SKM-1 treated with dmso at 0.1 percent for 144 hours (cell line): Measurements from ENCODE around the gene DAPK2.
A peak's percentile ranks its signal among the peaks of the same experiment; 100 is the strongest.

ENCODE experiments used
- DNase-seq: peaks from one replicate; lab custom pipeline; 2025; ENCODE audit not compliant: unreplicated experiment; lab: John Stamatoyannopoulos, UW

DAPK2 gene

GRCh38 chr15:63899193-63899592 is 147.1 kb downstream of the DAPK2 start:
- no peak for DNase-seq

DNA sequence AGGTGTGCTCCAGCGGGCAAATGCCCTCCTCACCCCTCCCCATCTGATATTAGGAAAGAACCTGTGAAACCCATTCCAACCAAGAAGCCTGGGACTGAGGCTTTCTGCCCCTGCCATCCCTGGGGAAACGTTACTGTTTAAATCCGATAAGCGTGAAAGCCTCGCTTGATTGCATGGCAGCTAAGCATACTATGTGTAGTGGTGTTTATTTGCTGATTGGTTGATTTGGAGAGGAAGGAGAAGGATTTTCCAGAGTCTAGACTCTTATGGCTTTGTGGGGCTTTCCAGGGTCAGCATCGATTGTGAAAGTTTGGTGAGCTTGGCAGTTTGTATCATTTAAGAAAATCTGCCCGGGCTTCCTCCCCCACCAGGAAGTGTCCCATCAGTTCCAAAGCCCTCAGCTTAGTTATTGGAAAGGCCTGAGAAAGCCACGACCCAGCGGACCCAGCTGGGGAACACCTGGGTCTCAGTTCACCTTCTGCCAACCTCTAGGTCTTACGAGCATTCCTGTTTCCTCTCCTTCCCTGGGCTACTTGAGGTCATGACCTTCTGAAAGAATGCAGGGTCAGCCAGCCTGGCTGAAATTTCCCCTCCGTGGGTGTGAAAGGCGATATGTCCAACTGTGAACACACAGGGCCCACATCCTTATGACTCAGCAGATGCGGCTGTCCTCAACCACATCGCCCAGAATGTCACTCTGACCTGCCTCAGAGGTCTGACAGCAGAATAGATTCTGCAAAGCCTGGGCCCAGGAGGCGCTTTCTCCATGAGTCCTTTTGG is 149.8 kb downstream of the DAPK2 start:
- peak; percentile 57 for DNase-seq

- DNase-seq, result no peak
These were observed 150.5 kb downstream of the DAPK2 start for GRCh38 chr15:63895787-63896218.

DNA sequence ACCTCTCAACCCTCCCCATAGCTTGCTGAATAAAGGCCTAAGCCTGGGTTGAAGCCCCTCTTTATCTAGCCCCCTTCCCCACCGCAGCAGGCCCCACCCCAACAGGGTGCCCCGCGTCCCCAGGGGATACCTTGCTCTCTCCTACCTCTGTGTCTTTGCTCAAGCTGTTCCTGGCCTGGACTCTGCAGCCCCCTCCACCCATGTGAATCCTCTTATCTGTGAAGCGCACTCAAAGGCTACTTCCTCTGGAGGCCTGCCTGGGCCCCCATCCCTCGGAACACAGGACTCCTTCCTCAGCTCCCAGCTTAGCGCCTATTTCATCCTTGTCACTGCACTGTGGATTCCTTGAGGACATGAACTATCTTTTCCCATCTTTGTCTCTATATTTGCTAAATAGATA is 151.1 kb downstream of the DAPK2 start:
- no peak for DNase-seq

DNA sequence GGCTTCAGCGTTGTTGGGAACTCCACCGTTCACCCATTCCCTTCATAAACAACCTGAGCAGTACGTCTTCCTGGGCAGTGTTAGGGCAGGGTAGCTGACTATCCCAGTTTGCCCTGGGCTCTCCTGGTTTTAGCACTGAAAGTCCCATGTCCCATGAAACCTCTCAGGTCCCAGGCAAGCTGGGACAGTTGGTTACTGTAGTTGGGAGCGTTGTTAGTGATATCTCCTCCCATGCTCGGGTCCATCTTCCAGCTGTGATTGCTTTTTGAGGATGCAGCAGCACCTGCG is 151.7 kb downstream of the DAPK2 start:
- no peak for DNase-seq

- DNase-seq, result no peak
These were observed 152.2 kb downstream of the DAPK2 start for GRCh38 chr15:63893866-63894661.

DNA sequence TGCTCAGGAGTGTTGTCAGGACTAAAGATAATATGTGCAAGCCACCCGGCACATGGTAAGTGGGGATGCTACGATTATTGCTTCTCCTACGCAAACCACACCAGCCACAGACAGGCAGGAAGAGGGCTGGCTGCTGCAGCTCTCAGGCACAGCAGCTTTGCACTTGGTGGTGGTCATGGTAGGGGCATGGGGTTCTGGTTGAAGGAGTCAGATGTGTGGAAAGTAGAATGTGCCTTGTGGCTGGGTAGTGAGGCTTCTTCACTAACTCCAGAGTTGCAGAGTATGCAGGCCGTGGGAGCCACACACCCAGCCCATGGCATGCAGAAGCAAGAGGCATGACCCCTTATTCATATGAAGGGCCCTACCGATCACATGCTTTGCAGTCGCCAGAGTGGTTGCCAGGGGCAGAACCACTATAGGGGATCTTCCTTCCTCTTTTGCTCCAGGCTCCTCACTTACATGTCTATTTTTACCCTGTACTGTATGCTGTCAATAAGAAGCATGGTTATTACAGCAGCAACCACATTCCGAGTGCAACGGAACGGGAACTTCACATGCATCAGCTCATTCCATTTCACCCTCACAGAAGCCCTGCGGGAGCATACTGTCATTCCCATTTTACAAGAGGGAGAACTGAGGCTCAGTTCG is 153.4 kb downstream of the DAPK2 start:
- peak; percentile 95 for DNase-seq

DNA sequence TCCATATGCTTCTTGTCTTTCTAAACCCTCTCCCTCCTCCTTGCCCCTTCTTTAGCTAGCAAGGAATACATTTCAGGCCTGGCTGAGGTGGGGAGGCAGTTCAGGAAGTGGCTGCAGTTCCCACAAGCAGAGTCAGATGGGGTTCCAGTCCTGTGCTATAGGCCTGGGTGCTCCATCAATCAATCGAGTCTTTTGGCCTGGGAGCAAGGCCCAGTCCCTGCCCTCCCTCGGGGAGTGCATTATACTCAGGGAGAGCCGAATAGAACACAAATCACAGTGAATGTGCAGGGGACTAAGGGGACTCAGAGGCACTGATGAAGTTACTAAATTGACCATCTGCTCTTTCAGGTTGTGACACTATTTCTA is 154.5 kb downstream of the DAPK2 start:
- no peak for DNase-seq

DNA sequence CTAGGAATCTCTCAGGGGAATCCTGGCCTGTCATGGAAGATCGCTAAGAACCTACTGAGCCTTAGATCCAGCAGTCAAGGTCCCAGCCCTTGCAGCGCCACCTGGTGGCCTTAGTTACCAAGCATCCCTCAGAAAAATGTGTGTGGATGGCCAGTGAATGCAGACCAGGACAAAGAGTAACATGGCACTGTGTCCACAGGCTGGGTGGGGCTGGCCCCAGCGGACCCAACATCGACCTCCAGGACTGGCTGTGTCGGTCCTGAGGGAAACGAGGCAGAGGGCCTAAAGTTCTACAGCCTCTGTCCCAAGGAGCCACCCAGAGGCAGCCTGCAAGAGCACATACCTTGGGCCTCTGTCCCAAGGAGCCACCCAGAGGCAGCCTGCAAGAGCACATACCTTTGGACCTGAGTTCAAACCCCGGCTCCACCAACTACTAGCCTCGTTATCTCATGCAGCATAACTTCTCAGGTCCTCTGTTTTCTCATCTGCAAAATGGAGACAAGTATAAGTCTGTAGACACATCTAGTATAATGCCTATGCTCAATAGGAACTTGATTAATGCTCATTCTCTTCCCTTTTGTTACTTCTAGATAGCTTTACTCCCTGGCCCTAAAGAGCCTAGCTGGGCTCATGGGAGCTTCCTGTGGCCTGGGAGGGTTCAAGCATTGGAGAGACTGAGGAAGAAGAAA is 155.1 kb downstream of the DAPK2 start:
- peak; percentile 72 for DNase-seq

GRCh38 chr15:63890617-63891016 is 155.7 kb downstream of the DAPK2 start:
- DNase-seq, result no peak

DNA sequence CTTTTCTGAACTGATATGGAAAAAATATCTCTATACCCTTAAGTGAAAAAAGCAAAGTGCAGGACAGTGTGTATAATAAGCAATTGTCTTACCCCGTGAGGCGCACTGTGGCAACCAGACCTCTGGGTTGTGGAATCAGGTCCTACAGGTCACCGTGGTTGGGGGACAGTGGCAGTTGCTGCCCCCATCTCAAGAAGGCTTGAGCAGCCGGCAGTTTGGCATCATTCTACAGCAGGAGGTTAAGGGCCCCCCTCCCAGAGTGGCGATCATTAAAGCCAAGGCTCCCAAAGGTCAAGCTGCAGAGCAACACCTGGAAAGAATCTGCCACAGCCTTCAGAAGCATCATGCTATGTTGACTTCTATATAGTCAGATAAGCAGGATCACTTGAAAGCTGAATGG is 156.5 kb downstream of the DAPK2 start:
- no peak for DNase-seq

GRCh38 chr15:63888823-63889222 is 157.5 kb downstream of the DAPK2 start:
- no peak for DNase-seq

- DNase-seq, result no peak
These were observed 158.1 kb downstream of the DAPK2 start for GRCh38 chr15:63888146-63888545.

DNA sequence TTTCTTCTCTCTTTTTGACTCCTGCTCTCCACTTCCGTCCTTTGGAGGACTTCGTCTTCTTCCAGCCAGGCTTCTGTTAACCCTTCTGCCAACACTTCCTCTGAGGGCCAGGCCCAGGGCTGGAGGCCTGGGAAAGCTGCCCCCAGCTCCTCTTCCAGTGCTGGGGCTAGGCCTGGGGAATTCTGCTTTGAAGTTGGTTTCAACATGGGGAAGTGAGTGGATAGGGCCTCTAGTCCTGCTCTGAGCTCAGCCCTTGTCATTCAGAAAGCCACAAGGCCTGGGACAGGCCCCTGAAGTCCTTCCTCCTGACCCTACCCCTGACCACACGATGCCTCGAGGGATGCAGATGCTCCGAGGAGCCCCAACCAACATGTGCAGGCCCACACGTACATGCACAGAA is 158.7 kb downstream of the DAPK2 start:
- DNase-seq, result peak; percentile 33

DNA sequence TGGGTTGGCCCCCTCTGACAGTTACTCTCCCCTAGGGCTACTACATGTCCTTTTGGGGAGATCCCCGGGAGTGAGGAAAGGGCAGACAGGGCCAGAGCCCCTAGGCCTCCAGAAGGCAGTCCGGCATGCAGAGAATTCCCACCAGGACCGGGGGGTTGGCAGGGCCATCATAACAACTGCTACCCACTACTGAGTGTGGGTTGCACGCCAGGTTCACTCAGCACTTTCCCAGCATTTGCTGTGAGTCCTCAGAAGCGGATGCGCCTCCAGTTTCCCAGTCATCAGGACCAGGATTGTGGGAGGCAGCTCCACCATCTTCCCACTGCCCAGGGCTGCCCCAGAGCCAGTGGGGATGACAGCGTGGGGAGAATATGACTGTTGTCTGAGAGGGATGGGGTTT is 161.3 kb downstream of the DAPK2 start:
- DNase-seq, result no peak

- DNase-seq, result peak; percentile 65
These were observed 164.9 kb downstream of the DAPK2 start for GRCh38 chr15:63881431-63881830.

GRCh38 chr15:63880744-63881143 is 165.5 kb downstream of the DAPK2 start:
- DNase-seq, result no peak

GRCh38 chr15:63879995-63880394 is 166.3 kb downstream of the DAPK2 start:
- DNase-seq, result no peak

DNA sequence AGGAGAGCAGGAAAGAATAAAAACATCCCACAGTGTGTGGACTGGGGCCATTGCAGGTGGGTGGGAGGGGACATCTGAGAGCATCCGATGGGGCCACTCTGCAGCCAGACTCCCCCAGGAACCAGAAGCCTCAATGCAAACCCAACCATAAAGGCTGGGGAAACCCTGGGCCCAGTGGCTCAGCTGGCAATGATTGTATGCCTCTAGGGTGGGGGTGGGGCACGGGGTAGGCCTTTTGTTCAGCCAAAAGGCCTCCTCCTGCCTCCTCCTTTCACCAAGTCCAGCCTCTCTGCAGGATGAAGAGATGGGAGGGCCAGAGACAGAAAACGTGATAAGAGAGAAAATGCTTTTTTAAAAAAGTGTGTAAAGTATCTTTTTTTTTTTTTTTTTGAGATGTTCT is 167.1 kb downstream of the DAPK2 start:
- DNase-seq, result no peak

GRCh38 chr15:63877713-63878271 is 168.5 kb downstream of the DAPK2 start:
- DNase-seq, result no peak

GRCh38 chr15:63876085-63876662 is 170.1 kb downstream of the DAPK2 start:
- no peak for DNase-seq
